ENCODE measurements around the gene GPR135. TPM values are rescaled to one million over a fixed set of nuclear protein-coding genes. Genes with fewer than 3 reads are reported as not detected.
A peak's percentile ranks its signal among the peaks of the same experiment; 100 is the strongest.

GPR135 gene, protein sequence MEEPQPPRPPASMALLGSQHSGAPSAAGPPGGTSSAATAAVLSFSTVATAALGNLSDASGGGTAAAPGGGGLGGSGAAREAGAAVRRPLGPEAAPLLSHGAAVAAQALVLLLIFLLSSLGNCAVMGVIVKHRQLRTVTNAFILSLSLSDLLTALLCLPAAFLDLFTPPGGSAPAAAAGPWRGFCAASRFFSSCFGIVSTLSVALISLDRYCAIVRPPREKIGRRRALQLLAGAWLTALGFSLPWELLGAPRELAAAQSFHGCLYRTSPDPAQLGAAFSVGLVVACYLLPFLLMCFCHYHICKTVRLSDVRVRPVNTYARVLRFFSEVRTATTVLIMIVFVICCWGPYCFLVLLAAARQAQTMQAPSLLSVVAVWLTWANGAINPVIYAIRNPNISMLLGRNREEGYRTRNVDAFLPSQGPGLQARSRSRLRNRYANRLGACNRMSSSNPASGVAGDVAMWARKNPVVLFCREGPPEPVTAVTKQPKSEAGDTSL
- total RNA-seq = 10 to 100 TPM in 1 of 4 donors, 1 to 10 TPM in 3; 4.4 to 12.6 (median 6.7) TPM

DNA sequence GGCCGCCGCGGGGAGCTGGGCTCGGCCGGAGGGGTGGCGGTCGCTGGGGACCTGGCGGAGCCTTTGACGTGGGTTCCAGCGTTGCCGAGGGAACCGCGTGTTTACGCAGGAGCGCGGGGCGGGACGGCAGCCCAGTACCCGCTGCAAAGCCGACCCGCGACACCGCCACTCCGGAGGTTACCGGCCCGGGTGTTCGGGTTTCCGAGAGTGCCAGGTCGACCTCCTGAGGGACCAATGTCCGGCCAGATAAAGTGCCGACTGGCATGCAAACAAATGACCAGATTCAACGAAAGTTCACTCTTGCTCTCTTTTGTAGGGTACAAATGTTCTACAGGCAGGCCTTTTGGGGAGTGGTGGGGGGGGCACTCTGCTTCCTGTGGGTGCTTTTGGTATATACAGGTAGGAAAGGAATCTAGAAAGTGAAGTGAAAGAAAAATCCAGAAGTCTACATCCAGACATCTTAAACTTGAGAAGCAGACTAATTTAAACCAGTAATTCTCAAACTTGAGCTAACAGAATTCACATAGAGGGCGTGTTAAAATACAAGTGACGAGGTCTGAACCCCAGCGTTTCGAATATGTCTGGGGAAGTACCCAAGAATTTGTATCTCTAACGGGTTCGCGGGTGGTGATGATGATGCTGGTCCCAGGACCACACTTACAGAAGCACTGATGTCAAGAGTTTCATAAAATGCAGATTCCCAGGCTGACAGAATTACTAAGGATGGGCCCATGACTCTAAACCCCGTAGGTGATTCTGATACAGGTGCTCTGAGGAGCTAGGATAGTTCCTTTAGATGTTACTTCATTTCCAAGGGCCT lies at the start of gene GPR135:
Gene GPR135, minus strand, starts transcription at position 65 of the 820 bp plus-strand sequence. CDS start 154 bp downstream, outside the sequence.
- TF ChIP-seq POLR2A (IDR thresholded peaks at IDR 0.05) (no peak), EP300 (IDR thresholded peaks at IDR 0.05) (no peak), POLR2AphosphoS5 (IDR thresholded peaks at IDR 0.05) (no peak)
- TF ChIP-seq, protein P1, sequence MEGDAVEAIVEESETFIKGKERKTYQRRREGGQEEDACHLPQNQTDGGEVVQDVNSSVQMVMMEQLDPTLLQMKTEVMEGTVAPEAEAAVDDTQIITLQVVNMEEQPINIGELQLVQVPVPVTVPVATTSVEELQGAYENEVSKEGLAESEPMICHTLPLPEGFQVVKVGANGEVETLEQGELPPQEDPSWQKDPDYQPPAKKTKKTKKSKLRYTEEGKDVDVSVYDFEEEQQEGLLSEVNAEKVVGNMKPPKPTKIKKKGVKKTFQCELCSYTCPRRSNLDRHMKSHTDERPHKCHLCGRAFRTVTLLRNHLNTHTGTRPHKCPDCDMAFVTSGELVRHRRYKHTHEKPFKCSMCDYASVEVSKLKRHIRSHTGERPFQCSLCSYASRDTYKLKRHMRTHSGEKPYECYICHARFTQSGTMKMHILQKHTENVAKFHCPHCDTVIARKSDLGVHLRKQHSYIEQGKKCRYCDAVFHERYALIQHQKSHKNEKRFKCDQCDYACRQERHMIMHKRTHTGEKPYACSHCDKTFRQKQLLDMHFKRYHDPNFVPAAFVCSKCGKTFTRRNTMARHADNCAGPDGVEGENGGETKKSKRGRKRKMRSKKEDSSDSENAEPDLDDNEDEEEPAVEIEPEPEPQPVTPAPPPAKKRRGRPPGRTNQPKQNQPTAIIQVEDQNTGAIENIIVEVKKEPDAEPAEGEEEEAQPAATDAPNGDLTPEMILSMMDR (IDR thresholded peaks at IDR 0.05) = no peak
- Histone ChIP-seq H3K27ac (peak within 1 kb of the TSS; percentile 34 to 93 (median 92)), H3K4me3 (peak within 1 kb of the TSS; percentile 64 to 86), H3K36me3 (peaks cover 0 to 12% of the 10 kb centered on the region in 2 donors), H3K9me3 (no peaks in the 10 kb centered on the region), H3K4me1 (peaks cover 0 to 18% (median 9%) of the 10 kb centered on the region in 3 donors), H3K27me3 (no peaks in the 10 kb centered on the region)
- peak; percentile 57 for ATAC-seq
- 58 to 89% methylated on average over 8 to 12 of the region's 40 CpGs for WGBS, 2 donors (ENCODE audit: low coverage in 1 of 2)

DNA sequence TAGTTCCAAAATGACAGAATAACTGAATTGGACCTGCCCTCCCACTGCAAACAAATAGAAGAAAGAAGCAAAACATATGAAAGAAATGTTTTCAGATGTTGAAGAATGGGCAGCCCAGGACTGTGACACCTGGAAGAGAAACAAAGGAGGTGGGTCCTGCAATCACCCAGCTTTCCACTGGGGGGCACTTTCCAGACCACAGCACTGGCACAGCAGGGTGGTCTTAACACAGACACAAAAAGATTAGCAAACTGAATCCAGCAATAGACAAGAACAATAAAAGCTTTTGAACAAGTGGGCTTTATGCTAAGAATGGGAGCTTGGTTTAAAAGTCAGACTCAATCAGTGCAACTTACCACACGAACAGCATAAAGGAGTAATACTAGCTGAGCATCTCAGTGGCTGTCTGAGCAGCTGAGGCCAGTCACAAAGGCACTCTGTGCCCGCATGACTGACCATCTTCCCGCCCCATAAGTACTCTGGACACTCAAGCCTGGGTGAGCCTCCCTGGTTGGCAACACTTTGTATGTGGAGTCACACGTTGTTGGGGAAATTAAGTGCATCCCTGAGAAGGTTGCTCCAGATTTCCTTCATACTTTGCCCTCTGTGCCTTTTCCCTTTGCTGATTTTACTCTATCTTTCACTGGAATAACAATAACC lies 46.9 kb upstream of the GPR135 start:
- Histone ChIP-seq H3K36me3 (no peaks in the 10 kb centered on the region), H3K4me3 (no peak overlapping the region), H3K27me3 (no peaks in the 10 kb centered on the region), H3K27ac (no peak overlapping the region), H3K4me1 (no peaks in the 10 kb centered on the region), H3K9me3 (no peaks in the 10 kb centered on the region)
- WGBS, 2 donors (ENCODE audit: low coverage in 1 of 2) = 70 to 87% methylated on average over 3 to 4 of the region's 4 CpGs
- ATAC-seq = no peak
- TF ChIP-seq, protein P1 (IDR thresholded peaks at IDR 0.05) = peak in 1 of 4 experiments; percentile 19
- no peak for TF ChIP-seq POLR2AphosphoS5 (IDR thresholded peaks at IDR 0.05)

DNA sequence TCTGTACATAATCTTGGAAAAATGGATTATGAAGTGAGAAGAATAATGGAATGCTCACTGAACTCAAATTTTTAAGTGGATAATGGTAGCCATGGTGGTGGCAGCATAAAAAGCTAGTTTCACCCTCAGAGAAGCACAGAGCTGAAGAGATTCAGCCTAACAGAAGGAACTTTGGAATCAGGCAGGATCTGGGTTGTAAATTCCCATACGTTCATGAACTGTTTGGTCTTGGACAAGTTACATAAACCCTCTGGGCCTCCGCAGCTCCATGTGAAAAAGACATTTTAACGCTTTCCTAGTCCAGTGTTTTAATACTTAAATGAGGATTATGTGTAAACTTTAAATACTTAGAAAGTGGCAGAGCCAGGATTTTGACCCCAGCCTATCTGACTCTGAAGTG lies 45.8 kb upstream of the GPR135 start:
- ATAC-seq = no peak
- WGBS, 2 donors (ENCODE audit: low coverage in 1 of 2) = 22 to 31% methylated on average over 3 of the region's 3 CpGs
- Histone ChIP-seq H3K4me1 (no peaks in the 10 kb centered on the region), H3K4me3 (no peak overlapping the region), H3K36me3 (no peaks in the 10 kb centered on the region), H3K9me3 (no peaks in the 10 kb centered on the region), H3K27me3 (no peaks in the 10 kb centered on the region), H3K27ac (no peak overlapping the region)
- TF ChIP-seq, protein P1 (IDR thresholded peaks at IDR 0.05) = no peak
- TF ChIP-seq EP300 (IDR thresholded peaks at IDR 0.05) (no peak), POLR2AphosphoS5 (IDR thresholded peaks at IDR 0.05) (no peak), POLR2A (IDR thresholded peaks at IDR 0.05) (no peak)

DNA sequence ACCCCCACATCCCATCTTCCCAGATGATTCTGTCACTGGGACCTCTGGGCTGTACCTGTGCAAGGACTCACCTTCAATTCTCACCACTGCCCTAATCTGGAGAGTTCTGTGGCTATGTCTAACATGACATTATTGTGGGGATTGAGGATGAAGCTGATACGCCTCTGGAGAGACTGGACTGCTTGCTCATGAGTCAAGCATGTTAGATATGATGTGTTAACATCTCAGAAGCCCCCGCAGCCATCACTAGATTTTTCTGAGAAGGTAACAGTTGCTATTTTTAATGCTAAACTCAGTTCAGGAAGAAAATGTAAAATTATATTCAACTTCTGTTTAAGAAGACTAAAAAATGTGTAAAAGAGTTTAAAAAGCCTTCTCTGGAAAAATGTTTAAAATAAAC lies 44.8 kb upstream of the GPR135 start:
- H3K27me3 ChIP-seq = no peaks in the 10 kb centered on the region
- H3K9me3 ChIP-seq = no peaks in the 10 kb centered on the region
- H3K36me3 ChIP-seq = peaks cover 0 to 4% of the 10 kb centered on the region in 2 donors
- no peak overlapping the region for H3K4me3 ChIP-seq
- no peak for TF ChIP-seq POLR2AphosphoS5 (IDR thresholded peaks at IDR 0.05)
- TF ChIP-seq EP300 (IDR thresholded peaks at IDR 0.05) = no peak
- TF ChIP-seq POLR2A (IDR thresholded peaks at IDR 0.05) = no peak
- TF ChIP-seq, protein P1 (IDR thresholded peaks at IDR 0.05) = no peak
- H3K27ac ChIP-seq = no peak overlapping the region
- no peaks in the 10 kb centered on the region for H3K4me1 ChIP-seq
- ATAC-seq = no peak
- WGBS, 2 donors (ENCODE audit: low coverage in 1 of 2) = 75 to 83% methylated on average over 1 to 2 of the region's 2 CpGs

All from gastroesophageal sphincter (tissue), 4 donors.